K562 (cell line): ENCODE data around the gene EEF1A2. TPM values are rescaled to one million over a fixed set of nuclear protein-coding genes. Genes with fewer than 3 reads are reported as not detected.
A peak's percentile ranks its signal among the peaks of the same experiment; 100 is the strongest.

Source experiments
- HMG20A ChIP-seq: fragments of 450-650 bp; formaldehyde crosslinking; conservative IDR thresholded peaks from 2 replicates; pipeline ENCODE4 v1.4.0; 2020; ENCODE audit warnings: mild to moderate bottlenecking, mixed read lengths
- LEF1 ChIP-seq: fragments of 450-650 bp; IDR thresholded peaks from 2 replicates; pipeline ENCODE4 v1.6.1; 2016; ENCODE audit warnings: mild to moderate bottlenecking
- PCBP1 ChIP-seq: fragments of 200-400 bp; formaldehyde crosslinking; IDR thresholded peaks from 2 replicates; pipeline ENCODE4 v1.6.1; 2018; ENCODE audit warnings: mild to moderate bottlenecking, low read depth, low read length; ENCODE audit not compliant: poor library complexity, severe bottlenecking
- PHB2 ChIP-seq: fragments of 450-650 bp; IDR thresholded peaks from 2 replicates; pipeline ENCODE4 v1.6.1; 2017; ENCODE audit warnings: low read depth
- POLR2G ChIP-seq: fragments of 200-400 bp; formaldehyde crosslinking; IDR thresholded peaks from 2 replicates; pipeline ENCODE4 v1.6.1; 2017; ENCODE audit warnings: low read depth, mild to moderate bottlenecking, antibody characterized with exemption, low read length, moderate library complexity
- PTRF ChIP-seq: fragments of 450-650 bp; IDR thresholded peaks from 2 replicates; pipeline ENCODE4 v1.6.1; 2016; ENCODE audit warnings: mild to moderate bottlenecking, missing genetic modification characterization, missing compliant biosample characterization
- PURB ChIP-seq: sonication (generic); formaldehyde crosslinking; IDR thresholded peaks from 2 replicates; pipeline ENCODE4 v1.9.0; 2021; ENCODE audit warnings: low read depth, mild to moderate bottlenecking, missing genetic modification reagents
- RAD21 ChIP-seq, 2 experiments: fragments of 250-450 bp in 1 of 2; fragments of 450-650 bp in 1 of 2; sonication (Bioruptor Pico) in 1 of 2; formaldehyde crosslinking in 1 of 2; IDR thresholded peaks in 1 of 2; conservative IDR thresholded peaks in 1 of 2; 2 replicates each; pipeline versions ENCODE4 v1.4.0 to v1.8.0; 2020 to 2022; ENCODE audit warnings: mild to moderate bottlenecking in 2 of 2, moderate library complexity in 1 of 2
- RBM34 ChIP-seq: fragments of 200-400 bp; formaldehyde crosslinking; IDR thresholded peaks from 2 replicates; pipeline ENCODE4 v1.6.1; 2018; ENCODE audit warnings: low read length, borderline replicate concordance; ENCODE audit not compliant: insufficient read depth
- RFX7 ChIP-seq: fragments of 250-450 bp; sonication (Bioruptor Pico); IDR thresholded peaks from 2 replicates; pipeline ENCODE4 v1.5.1; 2021; ENCODE audit warnings: mild to moderate bottlenecking
- SIRT6 ChIP-seq: IDR thresholded peaks from one replicate; pipeline ENCODE4 v1.6.1; 2012; ENCODE audit warnings: low read depth, mild to moderate bottlenecking, control low read depth, inconsistent platforms, low read length, moderate library complexity
- STAG1 ChIP-seq: sonication (generic); formaldehyde crosslinking; IDR thresholded peaks from 2 replicates; pipeline ENCODE4 v1.5.0; 2020; ENCODE audit warnings: missing genetic modification reagents, borderline replicate concordance
- ZNF717 ChIP-seq: fragments of 250-450 bp; sonication (Bioruptor Pico); IDR thresholded peaks from 2 replicates; pipeline ENCODE4 v1.5.0; 2021
- polyA plus RNA-seq, 8 experiments: library from polyadenylated mRNA; depleted of rRNA in 4 of 8; stranded (reverse) in 5 of 8; unstranded in 3 of 8; fragments of >200 nt; fragmentation: Nextera tagmentation in 2 of 8; fragmentation: Illumina TruSeq in 1 of 8; extraction: Ambion mirVana in 2 of 8; extraction: Trizol in 1 of 8; gene quantifications; 2 replicates each; pipeline versions ENCODE4 v1.2.1 to v1.2.3, GENCODE V29; 2011 to 2014; ENCODE audit warnings: inconsistent platforms in 1 of 8, missing spikeins in 1 of 8
- total RNA-seq, 7 experiments: library from RNA; depleted of rRNA in 6 of 7; stranded (reverse); fragments of >200 nt in 6 of 7; fragmentation: Illumina TruSeq in 2 of 7; extraction: Trizol in 2 of 7; gene quantifications; 2 replicates each; pipeline versions ENCODE4 v1.2.1 to v1.2.3, GENCODE V29; 2011 to 2021; ENCODE audit warnings: low replicate concordance in 1 of 7
- TF ChIP-seq, protein P1 (sequence below): fragments of 250-450 bp; sonication (Bioruptor Pico); IDR thresholded peaks from 2 replicates; pipeline ENCODE4 v1.5.0; 2021; ENCODE audit warnings: mild to moderate bottlenecking, moderate library complexity
- TF ChIP-seq, protein P2 (sequence below): conservative IDR thresholded peaks from 2 replicates; pipeline ENCODE4 v1.6.1; 2011; ENCODE audit warnings: low read depth, mild to moderate bottlenecking, low read length; ENCODE audit not compliant: control insufficient read depth
- TF ChIP-seq, protein P3 (sequence below): sonication (generic); formaldehyde crosslinking; IDR thresholded peaks from 2 replicates; pipeline ENCODE4 v1.4.0; 2020; ENCODE audit warnings: mild to moderate bottlenecking, missing genetic modification reagents
- TF ChIP-seq, protein P4 (sequence below): fragments of 450-650 bp; formaldehyde crosslinking; IDR thresholded peaks from 2 replicates; pipeline ENCODE4 v1.4.0; 2020; ENCODE audit warnings: mild to moderate bottlenecking
- TF ChIP-seq, protein P5 (sequence below): sonication (generic); formaldehyde crosslinking; IDR thresholded peaks from 2 replicates; pipeline ENCODE4 v1.8.0; 2022; ENCODE audit warnings: missing genetic modification reagents, mild to moderate bottlenecking, moderate library complexity, borderline replicate concordance

EEF1A2 gene
- total and polyA plus RNA-seq, 9 of the 15 experiments (the other 6 are each of a cell fraction or from before 2014, with no cell fraction given), result 0.04 to 29.6 (median 11.5) TPM

DNA sequence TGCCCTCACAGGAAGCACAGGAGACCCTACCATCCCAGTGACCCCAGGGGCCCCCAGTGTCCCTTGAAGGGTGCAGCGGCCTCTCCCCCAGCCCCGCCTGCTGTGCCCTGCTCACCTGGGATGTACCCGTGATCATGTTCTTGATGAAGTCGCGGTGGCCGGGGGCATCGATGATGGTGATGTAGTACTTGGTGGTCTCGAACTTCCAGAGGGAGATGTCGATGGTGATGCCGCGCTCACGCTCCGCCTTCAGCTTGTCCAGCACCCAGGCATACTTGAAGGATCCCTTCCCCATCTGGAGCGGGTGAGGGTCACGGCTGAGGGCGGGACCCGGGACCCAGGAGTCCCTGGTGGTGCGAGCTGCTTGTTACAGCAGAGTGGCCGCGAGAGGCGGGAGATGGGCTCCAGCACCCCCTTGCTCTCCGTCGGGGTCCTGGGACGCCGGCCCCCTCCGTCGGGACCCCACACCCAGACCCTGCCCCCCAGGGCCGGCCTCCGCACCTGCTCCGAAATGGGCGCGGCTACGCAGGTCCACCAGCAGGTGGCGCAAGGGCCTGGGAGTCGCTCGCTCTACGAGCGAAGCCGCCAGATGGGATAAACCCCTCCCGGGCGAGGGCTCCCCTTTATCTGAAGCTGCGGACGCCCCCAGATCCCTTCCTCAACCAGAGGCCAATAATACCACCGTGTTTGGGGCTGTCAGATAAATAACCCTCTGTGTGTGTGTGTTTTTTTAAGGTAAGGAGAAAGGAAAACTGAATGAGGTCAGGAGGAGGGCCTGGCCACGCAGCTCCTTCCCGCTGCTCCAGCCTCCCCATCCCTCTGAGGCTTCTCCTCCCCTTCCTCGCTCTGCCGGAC lies 2.9 kb downstream of the EEF1A2 start (continued):
- TF ChIP-seq, protein P1, sequence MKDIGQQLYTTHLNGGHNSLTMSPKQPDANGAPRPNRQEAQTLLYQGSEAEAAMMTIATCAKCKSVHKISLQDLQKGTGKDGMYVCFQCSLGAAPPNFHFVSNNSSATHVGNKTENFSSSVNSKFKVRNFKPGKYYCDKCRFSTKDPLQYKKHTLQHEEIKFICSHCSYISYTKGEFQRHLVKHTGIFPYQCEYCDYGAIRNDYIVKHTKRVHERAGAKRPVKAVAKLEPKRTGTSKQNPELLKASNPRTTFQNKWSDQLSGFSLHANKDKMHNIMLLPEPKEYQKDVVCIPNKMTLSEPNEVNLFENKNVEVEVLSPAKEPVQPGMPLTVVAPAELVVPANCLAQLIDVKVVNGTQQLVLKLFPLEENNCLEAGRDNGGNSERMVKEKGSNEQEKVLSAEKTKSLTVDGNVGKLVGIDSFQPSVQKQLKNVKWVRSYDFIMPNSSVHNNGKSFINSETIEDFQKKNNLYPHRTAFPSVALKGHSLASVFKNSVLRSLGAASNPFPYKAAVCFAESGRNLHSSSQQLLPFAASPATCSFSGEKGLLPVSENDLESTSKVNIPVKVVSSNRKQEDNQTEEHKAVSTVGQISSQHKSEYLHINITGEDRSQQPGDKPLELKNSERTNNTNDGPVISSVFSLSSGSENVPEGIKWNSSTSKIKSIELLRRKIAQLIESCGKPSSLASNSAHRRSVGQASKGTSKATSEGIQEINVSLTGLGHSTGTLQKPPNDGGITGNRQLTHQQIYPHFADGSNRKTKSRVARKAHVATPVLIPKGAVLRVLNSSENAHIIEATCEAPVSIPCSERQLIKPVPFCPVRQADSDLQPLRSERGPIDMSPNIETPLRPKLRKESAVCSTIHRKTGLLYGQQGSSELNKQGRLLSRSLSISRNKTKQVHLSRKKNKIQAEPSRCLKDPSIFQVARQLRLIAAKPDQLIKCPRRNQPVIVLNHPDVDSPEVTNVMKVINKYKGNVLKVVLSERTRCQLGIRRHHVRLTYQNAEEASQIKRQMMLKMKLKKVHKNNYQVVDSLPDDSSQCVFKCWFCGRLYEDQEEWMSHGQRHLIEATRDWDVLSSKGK (CRISPR knock-in tag), result no peak
- TF ChIP-seq POLR2G, result no peak
- peak; percentile 23 for TF ChIP-seq PCBP1
- TF ChIP-seq STAG1 (CRISPR knock-in tag), result peak; percentile 25; the same call in 1 of the 2 replicates
- TF ChIP-seq, protein P2, sequence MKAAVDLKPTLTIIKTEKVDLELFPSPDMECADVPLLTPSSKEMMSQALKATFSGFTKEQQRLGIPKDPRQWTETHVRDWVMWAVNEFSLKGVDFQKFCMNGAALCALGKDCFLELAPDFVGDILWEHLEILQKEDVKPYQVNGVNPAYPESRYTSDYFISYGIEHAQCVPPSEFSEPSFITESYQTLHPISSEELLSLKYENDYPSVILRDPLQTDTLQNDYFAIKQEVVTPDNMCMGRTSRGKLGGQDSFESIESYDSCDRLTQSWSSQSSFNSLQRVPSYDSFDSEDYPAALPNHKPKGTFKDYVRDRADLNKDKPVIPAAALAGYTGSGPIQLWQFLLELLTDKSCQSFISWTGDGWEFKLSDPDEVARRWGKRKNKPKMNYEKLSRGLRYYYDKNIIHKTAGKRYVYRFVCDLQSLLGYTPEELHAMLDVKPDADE, result no peak
- TF ChIP-seq, protein P3, sequence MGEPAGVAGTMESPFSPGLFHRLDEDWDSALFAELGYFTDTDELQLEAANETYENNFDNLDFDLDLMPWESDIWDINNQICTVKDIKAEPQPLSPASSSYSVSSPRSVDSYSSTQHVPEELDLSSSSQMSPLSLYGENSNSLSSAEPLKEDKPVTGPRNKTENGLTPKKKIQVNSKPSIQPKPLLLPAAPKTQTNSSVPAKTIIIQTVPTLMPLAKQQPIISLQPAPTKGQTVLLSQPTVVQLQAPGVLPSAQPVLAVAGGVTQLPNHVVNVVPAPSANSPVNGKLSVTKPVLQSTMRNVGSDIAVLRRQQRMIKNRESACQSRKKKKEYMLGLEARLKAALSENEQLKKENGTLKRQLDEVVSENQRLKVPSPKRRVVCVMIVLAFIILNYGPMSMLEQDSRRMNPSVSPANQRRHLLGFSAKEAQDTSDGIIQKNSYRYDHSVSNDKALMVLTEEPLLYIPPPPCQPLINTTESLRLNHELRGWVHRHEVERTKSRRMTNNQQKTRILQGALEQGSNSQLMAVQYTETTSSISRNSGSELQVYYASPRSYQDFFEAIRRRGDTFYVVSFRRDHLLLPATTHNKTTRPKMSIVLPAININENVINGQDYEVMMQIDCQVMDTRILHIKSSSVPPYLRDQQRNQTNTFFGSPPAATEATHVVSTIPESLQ (CRISPR knock-in tag), result no peak
- no peak for TF ChIP-seq PURB (CRISPR knock-in tag)
- no peak for TF ChIP-seq HMG20A (CRISPR knock-in tag)
- no peak for TF ChIP-seq SIRT6
- TF ChIP-seq, protein P4, sequence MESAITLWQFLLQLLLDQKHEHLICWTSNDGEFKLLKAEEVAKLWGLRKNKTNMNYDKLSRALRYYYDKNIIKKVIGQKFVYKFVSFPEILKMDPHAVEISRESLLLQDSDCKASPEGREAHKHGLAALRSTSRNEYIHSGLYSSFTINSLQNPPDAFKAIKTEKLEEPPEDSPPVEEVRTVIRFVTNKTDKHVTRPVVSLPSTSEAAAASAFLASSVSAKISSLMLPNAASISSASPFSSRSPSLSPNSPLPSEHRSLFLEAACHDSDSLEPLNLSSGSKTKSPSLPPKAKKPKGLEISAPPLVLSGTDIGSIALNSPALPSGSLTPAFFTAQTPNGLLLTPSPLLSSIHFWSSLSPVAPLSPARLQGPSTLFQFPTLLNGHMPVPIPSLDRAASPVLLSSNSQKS (CRISPR knock-in tag), result no peak
- TF ChIP-seq RBM34, result no peak
- TF ChIP-seq, protein P5, sequence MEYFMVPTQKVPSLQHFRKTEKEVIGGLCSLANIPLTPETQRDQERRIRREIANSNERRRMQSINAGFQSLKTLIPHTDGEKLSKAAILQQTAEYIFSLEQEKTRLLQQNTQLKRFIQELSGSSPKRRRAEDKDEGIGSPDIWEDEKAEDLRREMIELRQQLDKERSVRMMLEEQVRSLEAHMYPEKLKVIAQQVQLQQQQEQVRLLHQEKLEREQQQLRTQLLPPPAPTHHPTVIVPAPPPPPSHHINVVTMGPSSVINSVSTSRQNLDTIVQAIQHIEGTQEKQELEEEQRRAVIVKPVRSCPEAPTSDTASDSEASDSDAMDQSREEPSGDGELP, result peak; percentile 44; the same call in 1 of the 2 replicates
- no peak for TF ChIP-seq LEF1
- no peak for TF ChIP-seq ZNF717 (CRISPR knock-in tag)
- TF ChIP-seq RAD21 (CRISPR knock-in tag; conservative IDR thresholded peaks at IDR 0.05 in 1 of 2, IDR thresholded peaks at IDR 0.05 in 1 of 2), result peak; percentile 46 to 63
- TF ChIP-seq RFX7 (CRISPR knock-in tag), result no peak
- TF ChIP-seq PTRF (tag), result no peak
- TF ChIP-seq PHB2, result no peak
